GM19240 (cell line): ENCODE results near the gene CTCF.

Experiments
- DNase-seq: peaks from one replicate; pipeline ENCODE4 v3.0.0; 2011; ENCODE audit warnings: low spot score; ENCODE audit not compliant: insufficient read length

The CTCF gene

GRCh38 chr16:67678354-67679023 lies 116.2 kb downstream of the CTCF start:
- no peak for DNase-seq

GRCh38 chr16:67679935-67680897 lies 117.9 kb downstream of the CTCF start:
- no peak for DNase-seq

GRCh38 chr16:67683767-67684166 lies 121.4 kb downstream of the CTCF start:
- DNase-seq: no peak

- no peak for DNase-seq
Observed at GRCh38 chr16:67685388-67686112, 123.2 kb downstream of the CTCF start.
